ENCODE results near the gene KLHL13. TPM values are rescaled to one million over a fixed set of nuclear protein-coding genes. Genes with fewer than 3 reads are reported as not detected.

KLHL13 gene
- total and polyA plus RNA-seq, 8 donors = 1.1 to 4.9 (median 3.1) TPM

DNA sequence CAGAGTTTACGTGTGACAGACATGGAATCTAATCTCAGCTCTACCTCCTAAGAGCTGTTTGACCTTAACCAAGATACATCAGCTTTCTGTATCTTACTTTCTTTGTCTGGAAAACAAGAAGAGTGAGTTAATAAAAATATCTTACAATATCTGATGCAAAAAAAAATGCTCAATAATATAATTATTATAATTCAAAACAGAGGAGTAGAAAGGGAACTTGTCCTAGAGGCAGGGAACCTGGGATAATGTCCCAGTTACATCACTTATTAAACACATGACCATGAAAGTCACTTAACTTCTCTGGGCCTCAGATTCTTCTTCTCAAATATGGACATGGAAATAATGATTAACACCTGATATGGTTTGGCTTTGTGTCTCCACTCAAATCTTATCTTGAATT is 256.1 kb downstream of the KLHL13 start:
- Histone ChIP-seq H3K27ac (no peak overlapping the region), H3K27me3 (no peaks in the 10 kb centered on the region), H3K4me1 (no peaks in the 10 kb centered on the region), H3K4me3 (no peak overlapping the region), H3K36me3 (no peaks in the 10 kb centered on the region), H3K9me3 (no peaks in the 10 kb centered on the region)
- no peak for FAIRE-seq
- ATAC-seq = no peak
- 77 to 91% methylated on average over 1 of the region's 1 CpG for WGBS, 2 donors
- DNase-seq = no peak
- intact Hi-C loops (cut with DNase I) = no loop called here
- TF ChIP-seq, protein P1, sequence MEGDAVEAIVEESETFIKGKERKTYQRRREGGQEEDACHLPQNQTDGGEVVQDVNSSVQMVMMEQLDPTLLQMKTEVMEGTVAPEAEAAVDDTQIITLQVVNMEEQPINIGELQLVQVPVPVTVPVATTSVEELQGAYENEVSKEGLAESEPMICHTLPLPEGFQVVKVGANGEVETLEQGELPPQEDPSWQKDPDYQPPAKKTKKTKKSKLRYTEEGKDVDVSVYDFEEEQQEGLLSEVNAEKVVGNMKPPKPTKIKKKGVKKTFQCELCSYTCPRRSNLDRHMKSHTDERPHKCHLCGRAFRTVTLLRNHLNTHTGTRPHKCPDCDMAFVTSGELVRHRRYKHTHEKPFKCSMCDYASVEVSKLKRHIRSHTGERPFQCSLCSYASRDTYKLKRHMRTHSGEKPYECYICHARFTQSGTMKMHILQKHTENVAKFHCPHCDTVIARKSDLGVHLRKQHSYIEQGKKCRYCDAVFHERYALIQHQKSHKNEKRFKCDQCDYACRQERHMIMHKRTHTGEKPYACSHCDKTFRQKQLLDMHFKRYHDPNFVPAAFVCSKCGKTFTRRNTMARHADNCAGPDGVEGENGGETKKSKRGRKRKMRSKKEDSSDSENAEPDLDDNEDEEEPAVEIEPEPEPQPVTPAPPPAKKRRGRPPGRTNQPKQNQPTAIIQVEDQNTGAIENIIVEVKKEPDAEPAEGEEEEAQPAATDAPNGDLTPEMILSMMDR (IDR thresholded peaks at IDR 0.05) = no peak

DNA sequence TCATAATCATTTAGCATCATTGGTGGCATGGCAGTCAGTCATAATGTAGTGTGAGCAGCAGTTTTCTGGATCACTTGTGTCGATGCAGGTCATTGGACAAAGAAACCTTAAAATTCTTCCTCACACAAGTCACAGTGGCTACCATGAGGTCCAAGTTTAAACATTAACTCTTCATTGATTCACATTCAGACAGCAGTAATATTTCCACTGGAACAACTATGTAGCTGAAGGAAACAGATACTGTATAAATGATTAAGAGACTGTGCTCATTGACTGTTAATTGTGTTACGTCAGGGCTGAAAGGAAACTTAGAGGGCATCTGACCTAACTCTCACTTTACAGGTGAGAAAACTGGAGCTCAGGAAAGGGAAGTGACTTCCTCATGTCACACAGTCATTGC is 261.8 kb downstream of the KLHL13 start:
- TF ChIP-seq, protein P1 (IDR thresholded peaks at IDR 0.05) = no peak
- ATAC-seq (peak in 2 of 4 donors; percentile 28 to 53), DNase-seq (no peak), FAIRE-seq (no peak)
- Histone ChIP-seq H3K27me3 (peaks cover 0 to 4% (median 2%) of the 10 kb centered on the region in 4 donors), H3K4me1 (no peaks in the 10 kb centered on the region), H3K4me3 (no peak overlapping the region), H3K36me3 (no peaks in the 10 kb centered on the region), H3K27ac (no peak overlapping the region), H3K9me3 (no peaks in the 10 kb centered on the region)
- intact Hi-C loops (cut with DNase I) = no loop called here
- WGBS, 2 donors = 15 to 51% methylated on average over 2 of the region's 2 CpGs

DNA sequence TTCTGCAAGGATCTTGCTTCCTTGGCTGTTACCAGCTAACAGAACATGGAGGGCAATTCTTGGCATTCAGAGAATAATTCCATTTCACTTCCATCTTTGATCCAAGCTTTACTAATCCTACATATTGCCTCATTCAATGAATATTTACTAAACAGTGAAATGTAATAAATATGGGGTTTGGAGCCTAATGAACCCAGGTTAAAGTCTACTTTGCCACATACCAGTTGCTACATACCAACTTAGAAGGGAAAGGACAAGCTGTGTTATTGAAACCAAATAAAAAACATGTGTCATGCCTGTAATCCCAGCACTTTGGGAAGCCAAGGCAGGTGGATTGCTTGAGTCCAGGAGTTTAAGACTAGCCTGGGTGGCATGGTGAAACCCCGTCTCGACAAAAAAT is 265.6 kb downstream of the KLHL13 start:
- intact Hi-C loops (cut with DNase I) = no loop called here
- Histone ChIP-seq H3K27ac (no peak overlapping the region), H3K4me3 (no peak overlapping the region), H3K4me1 (no peaks in the 10 kb centered on the region), H3K27me3 (peaks cover 0 to 4% (median 2%) of the 10 kb centered on the region in 4 donors), H3K9me3 (no peaks in the 10 kb centered on the region), H3K36me3 (no peaks in the 10 kb centered on the region)
- DNase-seq = no peak
- ATAC-seq = no peak
- 79 to 87% methylated on average over 2 of the region's 2 CpGs for WGBS, 2 donors
- no peak for FAIRE-seq
- TF ChIP-seq, protein P1 (IDR thresholded peaks at IDR 0.05) = no peak

Other genes with a start within 250 kb of the KLHL13 start
- gene WDR44, start 229.3 kb upstream of the KLHL13 start, total RNA-seq = 1 to 10 TPM; 3.1 to 8.9 (median 4.6) TPM
- 1 to 10 TPM; 2.2 to 3.6 TPM for gene WDR44, start 229.3 kb upstream of the KLHL13 start, polyA plus RNA-seq

Measured in pancreas (tissue), 10 donors.